ENCODE results near the gene GPR158.
"Not testable (repeated sequence)": the region's sequence is repeated elsewhere in the genome, so short reads cannot be mapped to it uniquely, and the experiment has no call there.

GPR158 gene

GRCh38 chr10:25174461-25175230, at the start of gene GPR158:
GPR158 (plus strand) TSS chr10:25175001; CDS start chr10:25175421, 420 bp downstream.
- peak; percentile 79 for DNase-seq (ENCODE audit: low read depth, low spot score)
- no peak within 1 kb of the TSS for H3K27ac ChIP-seq

GRCh38 chr10:25125201-25125611, 49.6 kb upstream of the GPR158 start:
- no peak for DNase-seq (ENCODE audit: low read depth, low spot score)
- H3K27ac ChIP-seq = no peak overlapping the region

- DNase-seq (ENCODE audit: low read depth, low spot score) = no peak
- H3K27ac ChIP-seq = no peak overlapping the region
Observed at GRCh38 chr10:25129592-25129991, 45.2 kb upstream of the GPR158 start.

GRCh38 chr10:25130906-25131305, 43.9 kb upstream of the GPR158 start:
- H3K27ac ChIP-seq = no peak overlapping the region
- no peak for DNase-seq (ENCODE audit: low read depth, low spot score)

- H3K27ac ChIP-seq = no peak overlapping the region
- DNase-seq (ENCODE audit: low read depth, low spot score) = no peak
Observed at GRCh38 chr10:25142116-25142864, 32.5 kb upstream of the GPR158 start.

GRCh38 chr10:25157650-25158049, 17.2 kb upstream of the GPR158 start:
- DNase-seq (ENCODE audit: low read depth, low spot score) = no peak

GRCh38 chr10:25159591-25159990, 15.2 kb upstream of the GPR158 start:
- DNase-seq (ENCODE audit: low read depth, low spot score) = no peak
- no peak overlapping the region for H3K27ac ChIP-seq

More at GRCh38 chr10:25157650-25158049, 17.2 kb upstream of the GPR158 start:
- H3K27ac ChIP-seq = no peak overlapping the region

- no peak for DNase-seq (ENCODE audit: low read depth, low spot score)
- no peak overlapping the region for H3K27ac ChIP-seq
Observed at GRCh38 chr10:25162391-25162790, 12.4 kb upstream of the GPR158 start.

- not testable (repeated sequence) for DNase-seq (ENCODE audit: low read depth, low spot score); H3K27ac ChIP-seq
Observed at GRCh38 chr10:25163464-25163863, 11.3 kb upstream of the GPR158 start.

- no peak for DNase-seq (ENCODE audit: low read depth, low spot score)
- no peak overlapping the region for H3K27ac ChIP-seq
Observed at GRCh38 chr10:25169740-25170139, 5.1 kb upstream of the GPR158 start.

GRCh38 chr10:25170627-25171026, 4.2 kb upstream of the GPR158 start:
- H3K27ac ChIP-seq = no peak overlapping the region
- DNase-seq (ENCODE audit: low read depth, low spot score) = no peak

GRCh38 chr10:25175527-25176420, 973 bp downstream of the GPR158 start:
- no peak for DNase-seq (ENCODE audit: low read depth, low spot score)
- no peak overlapping the region for H3K27ac ChIP-seq

GRCh38 chr10:25176421-25176968, 1.7 kb downstream of the GPR158 start:
- no peak for DNase-seq (ENCODE audit: low read depth, low spot score)
- H3K27ac ChIP-seq = no peak overlapping the region

GRCh38 chr10:25177093-25177753, 2.4 kb downstream of the GPR158 start:
- H3K27ac ChIP-seq = no peak overlapping the region
- no peak for DNase-seq (ENCODE audit: low read depth, low spot score)

GRCh38 chr10:25177754-25178135, 2.9 kb downstream of the GPR158 start:
- H3K27ac ChIP-seq = no peak overlapping the region

GRCh38 chr10:25178411-25178810, 3.6 kb downstream of the GPR158 start:
- no peak for DNase-seq (ENCODE audit: low read depth, low spot score)
- no peak overlapping the region for H3K27ac ChIP-seq

More at GRCh38 chr10:25177754-25178135, 2.9 kb downstream of the GPR158 start:
- DNase-seq (ENCODE audit: low read depth, low spot score) = no peak

- no peak for DNase-seq (ENCODE audit: low read depth, low spot score)
- H3K27ac ChIP-seq = no peak overlapping the region
Observed at GRCh38 chr10:25180801-25181200, 6.0 kb downstream of the GPR158 start.

- no peak overlapping the region for H3K27ac ChIP-seq
- no peak for DNase-seq (ENCODE audit: low read depth, low spot score)
Observed at GRCh38 chr10:25182636-25183035, 7.8 kb downstream of the GPR158 start.

GRCh38 chr10:25191162-25191895, 16.5 kb downstream of the GPR158 start:
- no peak overlapping the region for H3K27ac ChIP-seq
- no peak for DNase-seq (ENCODE audit: low read depth, low spot score)
